Parathyroid adenoma (tissue), 2 donors: ENCODE results near the gene NFATC3.

Source experiments
- H2AFZ ChIP-seq: fragments of 300-600 bp; sonication (generic); one replicate; pipeline ENCODE4 v1.7.0; 2017; ENCODE audit warnings: antibody characterized with exemption, mild to moderate bottlenecking
- H3K27ac ChIP-seq: fragments of 300-600 bp; sonication (generic); one replicate; pipeline ENCODE4 v1.7.0; 2017
- H3K27me3 ChIP-seq: fragments of 300-600 bp; sonication (generic); one replicate; pipeline ENCODE4 v1.7.0; 2017; ENCODE audit warnings: low read length; ENCODE audit not compliant: control insufficient read depth, insufficient read depth
- H3K36me3 ChIP-seq: fragments of 300-600 bp; sonication (generic); one replicate; pipeline ENCODE4 v1.7.0; 2017; ENCODE audit warnings: low read length; ENCODE audit not compliant: control insufficient read depth, insufficient read depth
- H3K4me1 ChIP-seq: fragments of 300-600 bp; sonication (generic); one replicate; pipeline ENCODE4 v1.7.0; 2017; ENCODE audit warnings: control low read depth
- H3K4me2 ChIP-seq: fragments of 300-600 bp; sonication (generic); one replicate; pipeline ENCODE4 v1.7.0; 2017; ENCODE audit warnings: low read length
- H3K4me3 ChIP-seq: fragments of 300-600 bp; sonication (generic); one replicate; pipeline ENCODE4 v1.7.0; 2017; ENCODE audit warnings: low read depth, low read length
- H3K79me2 ChIP-seq: fragments of 300-600 bp; sonication (generic); one replicate; pipeline ENCODE4 v1.7.0; 2017; ENCODE audit warnings: control low read depth
- H3K9ac ChIP-seq: fragments of 300-600 bp; sonication (generic); one replicate; pipeline ENCODE4 v1.7.0; 2017; ENCODE audit warnings: mild to moderate bottlenecking
- H3K9me3 ChIP-seq: fragments of 300-600 bp; sonication (generic); one replicate; pipeline ENCODE4 v1.7.0; 2017; ENCODE audit warnings: low read length; ENCODE audit not compliant: control insufficient read depth
- TF ChIP-seq, protein P1 (sequence below): fragments of 300-600 bp; sonication (generic); IDR thresholded peaks from one replicate; pipeline ENCODE4 v1.7.0; 2017; ENCODE audit warnings: antibody characterized with exemption, mild to moderate bottlenecking
- donor health status: primary hyperparathyroidism.

The NFATC3 gene

GRCh38 chr16:68244903-68245853 is 160.0 kb downstream of the NFATC3 start, which contains the start of gene PLA2G15:
PLA2G15 (plus strand) TSS chr16:68245373; CDS start chr16:68245427, 54 bp downstream.
- peak within 1 kb of the TSS; percentile 70 for H3K4me3 ChIP-seq
- H3K27me3 ChIP-seq = no peaks in the 10 kb centered on the region
- H3K4me2 ChIP-seq = peak within 1 kb of the TSS; percentile 97
- H3K79me2 ChIP-seq = peaks cover 15% of the 10 kb centered on the region
- TF ChIP-seq, protein P1, sequence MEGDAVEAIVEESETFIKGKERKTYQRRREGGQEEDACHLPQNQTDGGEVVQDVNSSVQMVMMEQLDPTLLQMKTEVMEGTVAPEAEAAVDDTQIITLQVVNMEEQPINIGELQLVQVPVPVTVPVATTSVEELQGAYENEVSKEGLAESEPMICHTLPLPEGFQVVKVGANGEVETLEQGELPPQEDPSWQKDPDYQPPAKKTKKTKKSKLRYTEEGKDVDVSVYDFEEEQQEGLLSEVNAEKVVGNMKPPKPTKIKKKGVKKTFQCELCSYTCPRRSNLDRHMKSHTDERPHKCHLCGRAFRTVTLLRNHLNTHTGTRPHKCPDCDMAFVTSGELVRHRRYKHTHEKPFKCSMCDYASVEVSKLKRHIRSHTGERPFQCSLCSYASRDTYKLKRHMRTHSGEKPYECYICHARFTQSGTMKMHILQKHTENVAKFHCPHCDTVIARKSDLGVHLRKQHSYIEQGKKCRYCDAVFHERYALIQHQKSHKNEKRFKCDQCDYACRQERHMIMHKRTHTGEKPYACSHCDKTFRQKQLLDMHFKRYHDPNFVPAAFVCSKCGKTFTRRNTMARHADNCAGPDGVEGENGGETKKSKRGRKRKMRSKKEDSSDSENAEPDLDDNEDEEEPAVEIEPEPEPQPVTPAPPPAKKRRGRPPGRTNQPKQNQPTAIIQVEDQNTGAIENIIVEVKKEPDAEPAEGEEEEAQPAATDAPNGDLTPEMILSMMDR = no peak
- no peaks in the 10 kb centered on the region for H3K36me3 ChIP-seq
- no peaks in the 10 kb centered on the region for H3K9me3 ChIP-seq
- H2AFZ ChIP-seq = peak within 1 kb of the TSS; percentile 100
- no peak within 1 kb of the TSS for H3K9ac ChIP-seq
- H3K27ac ChIP-seq = peak within 1 kb of the TSS; percentile 36
- H3K4me1 ChIP-seq = peaks cover 14% of the 10 kb centered on the region

- Histone ChIP-seq H3K27me3 (no peaks in the 10 kb centered on the region), H3K27ac (no peak overlapping the region), H3K9me3 (no peaks in the 10 kb centered on the region), H2AFZ (no peak overlapping the region), H3K4me3 (no peak overlapping the region), H3K79me2 (peaks cover 15% of the 10 kb centered on the region), H3K4me1 (peaks cover 14% of the 10 kb centered on the region), H3K4me2 (peak overlapping the region; percentile 19), H3K36me3 (no peaks in the 10 kb centered on the region), H3K9ac (no peak overlapping the region)
- TF ChIP-seq, protein P1 = no peak
These were observed 161.0 kb downstream of the NFATC3 start for GRCh38 chr16:68246121-68246520.

GRCh38 chr16:68246666-68247065 is 161.5 kb downstream of the NFATC3 start:
- no peaks in the 10 kb centered on the region for H3K9me3 ChIP-seq
- no peak overlapping the region for H3K4me3 ChIP-seq

GRCh38 chr16:68247400-68247799 is 162.2 kb downstream of the NFATC3 start:
- H3K27me3 ChIP-seq = no peaks in the 10 kb centered on the region

More at GRCh38 chr16:68246666-68247065, 161.5 kb downstream of the NFATC3 start:
- no peak overlapping the region for H3K27ac ChIP-seq
- H3K4me1 ChIP-seq = peaks cover 14% of the 10 kb centered on the region
- no peak overlapping the region for H2AFZ ChIP-seq
- H3K27me3 ChIP-seq = no peaks in the 10 kb centered on the region
- H3K36me3 ChIP-seq = no peaks in the 10 kb centered on the region
- H3K9ac ChIP-seq = no peak overlapping the region
- no peak overlapping the region for H3K4me2 ChIP-seq
- H3K79me2 ChIP-seq = peaks cover 15% of the 10 kb centered on the region
- TF ChIP-seq, protein P1 = no peak

More at GRCh38 chr16:68247400-68247799, 162.2 kb downstream of the NFATC3 start:
- Histone ChIP-seq H3K36me3 (no peaks in the 10 kb centered on the region), H3K9ac (no peak overlapping the region), H3K9me3 (no peaks in the 10 kb centered on the region), H3K27ac (no peak overlapping the region), H3K4me1 (peaks cover 14% of the 10 kb centered on the region), H3K79me2 (peaks cover 15% of the 10 kb centered on the region), H3K4me2 (no peak overlapping the region), H3K4me3 (no peak overlapping the region), H2AFZ (no peak overlapping the region)
- TF ChIP-seq, protein P1 = no peak
